ENCODE measurements around the gene ZCCHC8.

DNA sequence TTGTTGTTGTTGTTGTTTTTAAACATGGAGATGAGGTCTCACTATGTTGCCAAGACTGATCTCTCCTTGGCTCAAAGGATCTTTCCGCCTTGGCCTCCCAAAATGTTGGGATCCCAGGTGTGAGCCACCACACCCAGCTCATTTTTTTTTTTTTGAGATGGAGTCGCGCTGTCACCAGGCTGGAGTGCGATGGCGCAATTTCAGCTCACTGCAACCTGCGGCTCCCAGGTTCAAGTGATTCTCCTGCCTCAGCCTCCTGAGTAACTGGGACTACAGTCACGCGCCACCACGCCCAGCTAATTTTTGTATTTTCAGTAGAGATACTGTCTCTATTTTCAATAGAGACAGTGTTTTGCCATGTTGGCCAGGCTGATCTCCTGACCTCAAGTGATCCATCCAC, 73.3 kb downstream of the ZCCHC8 start:
- TF ChIP-seq, protein P1, sequence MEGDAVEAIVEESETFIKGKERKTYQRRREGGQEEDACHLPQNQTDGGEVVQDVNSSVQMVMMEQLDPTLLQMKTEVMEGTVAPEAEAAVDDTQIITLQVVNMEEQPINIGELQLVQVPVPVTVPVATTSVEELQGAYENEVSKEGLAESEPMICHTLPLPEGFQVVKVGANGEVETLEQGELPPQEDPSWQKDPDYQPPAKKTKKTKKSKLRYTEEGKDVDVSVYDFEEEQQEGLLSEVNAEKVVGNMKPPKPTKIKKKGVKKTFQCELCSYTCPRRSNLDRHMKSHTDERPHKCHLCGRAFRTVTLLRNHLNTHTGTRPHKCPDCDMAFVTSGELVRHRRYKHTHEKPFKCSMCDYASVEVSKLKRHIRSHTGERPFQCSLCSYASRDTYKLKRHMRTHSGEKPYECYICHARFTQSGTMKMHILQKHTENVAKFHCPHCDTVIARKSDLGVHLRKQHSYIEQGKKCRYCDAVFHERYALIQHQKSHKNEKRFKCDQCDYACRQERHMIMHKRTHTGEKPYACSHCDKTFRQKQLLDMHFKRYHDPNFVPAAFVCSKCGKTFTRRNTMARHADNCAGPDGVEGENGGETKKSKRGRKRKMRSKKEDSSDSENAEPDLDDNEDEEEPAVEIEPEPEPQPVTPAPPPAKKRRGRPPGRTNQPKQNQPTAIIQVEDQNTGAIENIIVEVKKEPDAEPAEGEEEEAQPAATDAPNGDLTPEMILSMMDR (IDR thresholded peaks at IDR 0.05; ENCODE audit: low read depth, low read length), result no peak
- no peak for TF ChIP-seq EZH2phosphoT487 (IDR thresholded peaks at IDR 0.05; ENCODE audit: low read depth)

Data from OCI-LY3 (cell line).